CD4-positive, alpha-beta T cell treated with Interleukin-12 subunit alpha and Interleukin-12 subunit beta, for 1 hour (primary cell): Measurements from ENCODE around the gene NOP53.
"Not testable (repeated sequence)": the region's sequence is repeated elsewhere in the genome, so short reads cannot be mapped to it uniquely, and the experiment has no call there.

Experiments
- DNase-seq: peaks from one replicate; pipeline ENCODE4 v3.0.0-alpha.2; 2020

NOP53 gene

DNA sequence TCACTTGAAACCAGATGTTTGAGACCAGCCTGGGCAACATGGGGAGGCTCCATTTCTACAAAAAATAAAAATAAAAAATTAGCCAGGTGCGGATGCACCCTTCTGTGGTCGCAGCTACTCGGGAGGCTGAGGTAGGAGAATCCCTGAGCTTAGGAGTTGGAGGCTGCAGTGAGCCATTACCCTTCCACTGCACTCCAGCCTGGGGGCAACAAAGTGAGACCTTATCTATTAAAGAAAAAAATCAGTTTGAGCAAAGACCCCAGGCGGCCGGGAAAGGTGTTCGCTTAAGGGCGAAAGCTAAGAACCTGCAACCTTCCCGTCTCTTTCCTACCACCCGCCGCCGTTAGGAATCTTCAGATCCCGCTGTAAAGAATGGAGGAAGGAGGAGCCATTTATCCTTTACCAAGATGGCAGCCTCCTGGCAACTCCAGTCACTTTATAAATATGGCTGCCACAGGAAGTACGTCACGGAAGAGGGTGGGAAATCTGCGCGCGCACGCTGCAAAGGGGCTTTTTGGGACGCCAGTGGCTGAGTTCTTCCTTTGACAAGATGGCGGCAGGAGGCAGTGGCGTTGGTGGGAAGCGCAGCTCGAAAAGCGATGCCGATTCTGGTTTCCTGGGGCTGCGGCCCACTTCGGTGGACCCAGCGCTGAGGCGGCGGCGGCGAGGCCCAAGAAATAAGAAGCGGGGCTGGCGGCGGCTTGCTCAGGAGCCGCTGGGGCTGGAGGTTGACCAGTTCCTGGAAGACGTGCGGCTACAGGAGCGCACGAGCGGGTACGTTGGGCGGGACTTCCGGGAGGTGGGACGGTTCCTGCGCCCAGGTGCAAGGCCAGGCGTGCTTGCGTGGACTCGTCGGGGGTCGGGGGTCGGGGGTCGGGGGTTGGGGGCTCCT is at the start of gene NOP53:
Gene NOP53, plus strand, starts transcription at position 537 of the 892 bp plus-strand sequence. Its CDS starts 14 bp downstream, at position 551.
- peak; percentile 98 for DNase-seq

DNA sequence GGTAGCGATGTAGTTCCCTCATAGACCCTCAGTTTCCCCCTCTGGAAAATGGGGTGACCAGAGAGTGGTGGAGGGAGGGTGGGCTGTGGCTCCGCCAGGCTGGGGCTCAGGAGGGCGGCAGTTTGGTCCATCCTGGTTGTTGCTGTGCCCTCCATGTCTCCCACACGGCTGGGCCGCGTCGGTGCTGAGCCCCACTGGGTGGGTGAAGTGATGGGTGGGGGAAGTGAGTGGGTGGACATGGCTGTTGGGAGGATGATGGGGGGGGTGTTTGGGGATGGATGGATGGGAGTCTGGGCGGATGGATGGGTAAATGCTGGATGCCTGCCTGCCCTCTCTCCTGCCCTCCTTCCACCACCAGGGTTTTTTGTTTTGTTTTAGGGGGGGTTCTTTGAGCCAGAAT is 48.7 kb upstream of the NOP53 start:
- DNase-seq = no peak

DNA sequence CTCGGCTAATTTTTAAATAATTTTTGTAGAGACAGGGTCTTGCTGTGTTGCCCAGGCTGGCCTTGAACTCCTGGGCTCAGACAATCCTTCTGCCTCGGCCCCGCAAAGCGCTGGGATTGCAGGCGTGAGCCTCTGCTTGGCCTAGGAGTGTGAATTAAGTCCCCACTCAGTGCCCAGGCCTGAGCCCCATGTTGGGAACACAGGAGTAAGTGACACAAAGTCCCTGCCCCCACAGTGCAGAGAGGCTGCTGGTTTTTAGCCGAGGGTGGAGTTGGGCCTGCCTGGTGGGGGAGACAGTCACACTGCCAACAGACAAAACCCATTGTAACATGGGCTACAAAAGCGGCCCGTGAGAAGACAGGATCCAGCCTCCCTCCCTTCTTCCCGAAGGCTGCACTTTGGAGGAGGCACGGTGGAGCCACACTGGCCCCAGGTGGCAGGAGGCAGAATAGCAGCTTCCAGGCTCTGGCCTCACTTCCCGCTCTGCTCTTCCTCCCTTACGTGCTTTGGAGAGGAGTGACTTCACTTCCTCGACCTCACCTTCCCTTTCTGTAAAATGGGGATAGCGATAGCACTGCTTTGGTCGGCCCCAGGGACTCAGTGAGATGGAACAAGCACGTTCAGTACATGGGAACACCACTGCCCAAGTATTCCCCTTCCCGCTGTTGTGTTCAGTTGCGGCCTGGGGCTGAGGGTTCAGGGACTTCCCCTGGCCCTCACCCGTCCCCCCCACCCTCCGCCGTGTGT is 47.3 kb upstream of the NOP53 start:
- DNase-seq = peak; percentile 60

DNA sequence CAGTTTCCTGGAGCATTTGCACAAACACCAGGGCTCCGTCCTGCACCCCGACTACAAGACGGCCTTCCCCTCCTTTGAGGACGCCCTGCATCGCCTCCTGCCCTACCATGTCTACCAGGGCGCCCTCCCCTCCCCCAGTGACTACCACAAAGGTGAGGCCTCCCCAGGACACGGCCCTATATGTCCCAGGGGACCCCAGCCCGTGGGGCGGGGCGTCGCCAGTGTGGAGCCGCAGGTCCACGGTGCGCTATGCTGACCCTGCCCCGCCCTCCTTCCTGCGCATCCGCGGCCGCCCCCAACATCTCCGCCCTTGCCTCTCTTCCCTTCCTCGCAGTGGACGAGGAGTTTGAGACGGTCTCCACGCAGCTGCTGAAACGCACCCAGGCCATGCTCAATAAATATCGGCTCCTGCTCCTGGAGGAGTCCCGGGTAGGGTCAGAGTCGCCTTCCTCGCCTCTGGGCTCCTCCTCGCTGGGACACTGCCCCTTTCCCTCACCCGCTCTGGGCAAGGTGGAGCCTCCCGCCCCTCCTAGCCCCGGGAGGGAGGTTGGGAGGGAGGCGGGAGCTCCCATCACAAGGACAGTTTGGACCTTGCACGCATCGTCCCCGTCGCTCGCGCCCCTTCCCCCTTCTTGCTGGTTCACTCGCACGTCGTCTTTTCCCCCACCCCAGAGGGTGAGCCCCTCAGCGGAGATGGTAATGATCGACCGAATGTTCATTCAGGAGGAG is 46.6 kb upstream of the NOP53 start:
- no peak for DNase-seq

DNA sequence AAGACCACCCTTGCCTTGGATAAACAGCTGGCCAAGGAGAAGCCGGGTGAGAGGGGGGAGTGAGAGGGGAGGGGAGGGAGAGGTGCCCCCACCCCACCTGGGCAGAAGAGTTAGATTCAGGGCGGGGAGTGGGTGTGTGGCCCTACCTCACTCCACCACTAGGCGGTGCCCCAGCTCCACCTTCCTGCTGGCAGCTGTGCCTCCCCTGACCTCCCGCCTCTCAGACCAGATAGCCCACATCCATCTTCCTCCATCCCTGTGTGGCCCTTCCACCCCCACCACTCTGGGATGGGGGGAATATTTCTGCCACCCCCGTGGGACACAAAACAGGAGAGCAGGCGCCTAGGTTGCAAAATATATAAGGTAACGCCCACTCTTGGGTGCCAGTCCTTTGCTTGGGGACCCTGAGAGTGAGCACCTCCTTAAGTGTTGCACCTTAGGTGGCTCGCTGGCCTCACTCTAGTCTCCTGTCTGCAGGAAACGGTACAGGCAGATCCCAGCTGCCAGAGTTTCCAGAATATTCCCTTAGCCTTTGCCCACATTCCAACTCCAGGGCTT is 45.9 kb upstream of the NOP53 start:
- DNase-seq = peak; percentile 52

DNA sequence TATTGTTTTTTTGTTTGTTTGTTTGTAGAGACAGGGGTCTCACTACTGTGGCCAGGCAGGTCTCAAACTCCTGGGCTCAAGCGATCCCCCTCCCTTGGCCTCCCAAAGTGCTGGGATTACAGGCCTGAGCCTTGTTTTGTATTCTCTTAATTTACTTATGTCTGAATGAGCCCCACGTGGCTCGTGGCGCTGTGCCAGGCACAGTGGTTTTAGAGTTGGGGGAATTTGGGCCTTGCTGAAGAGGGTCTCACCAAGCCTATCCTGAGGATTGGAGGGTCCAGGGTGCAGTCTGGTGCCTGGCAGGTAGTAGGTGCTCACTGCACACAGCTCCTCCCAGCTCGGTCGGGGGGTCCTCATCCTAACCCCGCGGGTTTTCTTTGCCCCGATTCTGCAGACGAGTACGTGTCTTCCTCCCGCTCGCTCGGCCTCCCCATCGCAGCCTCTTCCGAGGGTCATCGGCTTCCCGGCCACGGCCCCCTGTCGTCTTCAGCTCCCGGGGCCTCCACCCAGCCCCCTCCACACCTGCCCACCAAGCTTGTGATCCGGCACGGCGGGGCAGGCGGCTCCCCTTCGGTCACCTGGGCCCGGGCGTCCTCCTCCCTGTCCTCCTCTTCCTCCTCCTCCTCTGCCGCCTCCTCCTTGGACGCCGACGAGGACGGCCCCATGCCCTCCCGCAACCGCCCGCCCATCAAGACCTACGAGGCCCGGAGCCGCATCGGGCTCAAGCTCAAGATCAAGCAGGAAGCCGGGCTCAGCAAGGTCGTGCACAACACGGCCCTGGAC is 44.2 kb upstream of the NOP53 start:
- DNase-seq = no peak

DNA sequence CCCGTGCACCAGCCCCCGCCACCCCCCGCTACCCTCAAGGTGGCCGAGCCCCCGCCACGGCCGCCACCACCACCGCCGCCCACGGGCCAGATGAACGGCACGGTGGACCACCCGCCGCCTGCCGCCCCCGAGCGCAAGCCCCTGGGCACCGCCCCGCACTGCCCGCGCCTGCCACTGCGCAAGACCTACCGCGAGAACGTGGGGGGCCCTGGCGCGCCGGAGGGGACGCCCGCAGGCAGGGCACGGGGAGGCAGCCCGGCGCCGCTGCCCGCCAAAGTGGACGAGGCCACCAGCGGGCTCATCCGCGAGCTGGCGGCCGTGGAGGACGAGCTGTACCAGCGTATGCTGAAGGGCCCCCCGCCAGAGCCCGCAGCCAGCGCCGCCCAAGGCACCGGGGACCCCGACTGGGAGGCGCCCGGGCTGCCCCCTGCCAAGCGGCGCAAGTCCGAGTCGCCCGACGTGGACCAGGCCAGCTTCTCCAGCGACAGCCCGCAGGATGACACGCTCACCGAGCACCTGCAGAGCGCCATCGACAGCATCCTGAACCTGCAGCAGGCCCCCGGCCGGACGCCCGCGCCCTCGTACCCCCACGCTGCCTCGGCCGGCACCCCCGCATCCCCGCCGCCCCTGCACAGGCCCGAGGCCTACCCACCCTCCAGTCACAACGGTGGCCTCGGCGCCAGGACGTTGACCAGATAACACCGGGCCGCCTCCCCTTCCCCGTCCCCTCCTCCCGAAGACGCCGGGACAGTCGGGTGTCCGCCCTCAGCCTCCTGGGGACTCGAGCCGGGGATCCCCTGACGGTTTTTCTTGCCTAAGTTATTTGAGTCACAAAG is 43.4 kb upstream of the NOP53 start:
- DNase-seq = no peak

DNA sequence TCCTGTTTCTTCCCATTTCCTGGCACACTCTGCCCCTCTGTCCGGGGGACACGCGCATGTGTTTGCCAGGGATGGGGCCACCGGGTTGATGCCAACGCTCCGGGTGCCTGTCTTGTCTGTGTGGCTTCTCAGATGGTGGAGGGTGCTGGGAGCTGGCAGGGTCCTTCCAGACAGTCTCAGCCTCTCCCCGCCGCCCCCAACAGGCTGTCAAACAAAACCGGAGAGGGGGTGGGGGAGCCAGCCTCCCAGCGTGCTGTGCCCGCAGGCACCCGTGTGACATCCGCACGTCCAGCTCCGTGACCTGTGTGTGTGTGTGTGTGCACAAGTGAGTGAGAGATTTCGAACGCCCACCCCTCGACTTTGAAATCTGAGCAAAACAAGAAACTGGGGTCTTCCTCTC is 42.7 kb upstream of the NOP53 start:
- no peak for DNase-seq

DNA sequence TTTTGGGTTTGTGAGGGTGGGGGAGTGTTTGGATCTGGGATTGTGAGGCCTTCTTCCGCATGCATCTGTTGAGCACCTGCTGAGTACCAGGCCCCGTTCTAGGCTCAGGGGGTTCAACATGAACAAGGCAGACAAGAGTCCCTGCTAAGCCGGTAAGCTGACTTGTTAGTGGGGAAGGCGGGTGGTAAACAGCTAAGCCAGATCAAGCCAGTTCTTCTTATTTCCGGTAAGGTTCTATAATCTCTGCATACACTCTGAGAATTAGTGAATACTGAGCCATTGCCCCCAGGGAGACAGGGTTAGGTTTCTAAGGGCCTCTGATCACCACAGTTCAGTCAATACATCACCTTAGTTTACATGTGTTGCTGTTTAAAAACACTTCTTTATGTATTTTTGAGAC is 42.0 kb upstream of the NOP53 start:
- no peak for DNase-seq

DNA sequence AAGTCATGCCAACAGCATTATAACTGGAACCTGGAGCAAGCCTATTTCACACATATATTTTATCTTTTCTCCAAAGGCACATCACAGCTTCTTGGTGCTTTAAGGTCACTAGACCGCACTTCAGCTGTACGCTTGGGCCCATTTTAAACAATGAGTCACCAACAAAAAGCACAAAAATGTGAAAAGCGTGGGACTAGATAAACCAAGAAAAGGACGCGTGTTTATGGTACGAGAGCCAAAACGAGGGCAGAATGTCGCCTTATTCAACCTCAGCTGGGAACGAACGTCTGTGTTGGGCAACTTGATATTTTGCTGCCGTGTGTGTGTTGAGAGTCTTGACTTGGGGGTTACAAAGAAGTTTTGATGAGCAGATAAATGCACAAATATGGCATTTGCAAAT is 41.3 kb upstream of the NOP53 start:
- DNase-seq = no peak

DNA sequence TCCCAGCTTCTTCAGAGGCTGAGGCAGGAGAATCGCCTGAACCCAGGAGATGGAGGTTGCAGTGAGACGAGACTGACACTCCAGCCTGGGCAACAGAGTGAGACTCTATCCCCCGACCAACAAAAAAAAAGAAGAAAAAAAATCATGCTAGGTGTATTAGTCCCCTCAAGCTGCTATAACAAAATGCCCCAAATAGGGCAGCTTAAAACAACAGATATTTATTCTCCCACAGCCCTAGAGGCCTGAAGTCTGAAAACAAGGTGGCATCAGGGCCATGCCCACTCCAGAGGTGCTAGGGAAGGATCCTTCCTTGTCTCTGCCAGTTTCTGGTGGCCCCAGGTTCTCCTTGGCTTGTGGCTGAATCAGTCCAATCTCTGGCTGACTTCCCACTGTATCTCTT is 40.7 kb upstream of the NOP53 start:
- no peak for DNase-seq

DNA sequence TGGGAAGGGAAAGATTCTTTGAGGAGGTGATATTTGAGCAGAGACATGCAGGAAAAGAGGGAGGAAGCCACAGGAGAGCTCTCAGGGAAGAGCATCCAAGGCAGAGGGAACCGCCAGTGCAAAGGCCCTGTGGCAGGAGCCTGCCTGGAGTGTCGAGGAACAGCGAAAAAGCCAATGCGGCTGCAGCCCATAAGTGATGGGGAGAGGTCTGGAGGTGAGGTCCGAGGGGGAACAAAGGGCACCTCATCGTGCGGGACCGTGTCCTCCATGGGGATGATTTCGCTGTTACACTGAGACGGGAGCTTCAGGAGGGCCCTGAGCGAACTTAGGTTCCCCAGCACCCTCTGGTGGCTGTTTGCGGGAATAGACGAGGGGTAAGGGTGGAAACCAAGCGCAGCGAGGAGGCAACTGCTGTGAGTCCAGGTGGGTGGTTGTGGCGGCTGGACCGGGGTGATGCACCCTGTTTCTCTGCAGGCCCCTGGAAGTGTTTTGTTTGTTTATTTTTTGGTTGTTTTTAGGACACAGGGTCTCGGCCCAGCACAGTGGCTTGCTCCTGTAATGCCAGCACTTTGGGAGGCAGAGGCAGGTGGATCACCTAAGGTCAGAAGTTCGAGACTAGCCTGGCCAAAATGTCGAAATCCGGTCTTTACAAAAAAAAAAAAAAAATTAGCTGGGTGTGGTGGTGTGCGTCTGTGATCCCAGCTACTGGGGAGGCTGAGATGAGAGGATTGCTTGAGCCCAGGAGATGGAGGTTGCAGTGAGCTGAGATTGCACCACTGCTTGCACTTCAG is 38.0 kb upstream of the NOP53 start:
- peak; percentile 75 for DNase-seq

DNA sequence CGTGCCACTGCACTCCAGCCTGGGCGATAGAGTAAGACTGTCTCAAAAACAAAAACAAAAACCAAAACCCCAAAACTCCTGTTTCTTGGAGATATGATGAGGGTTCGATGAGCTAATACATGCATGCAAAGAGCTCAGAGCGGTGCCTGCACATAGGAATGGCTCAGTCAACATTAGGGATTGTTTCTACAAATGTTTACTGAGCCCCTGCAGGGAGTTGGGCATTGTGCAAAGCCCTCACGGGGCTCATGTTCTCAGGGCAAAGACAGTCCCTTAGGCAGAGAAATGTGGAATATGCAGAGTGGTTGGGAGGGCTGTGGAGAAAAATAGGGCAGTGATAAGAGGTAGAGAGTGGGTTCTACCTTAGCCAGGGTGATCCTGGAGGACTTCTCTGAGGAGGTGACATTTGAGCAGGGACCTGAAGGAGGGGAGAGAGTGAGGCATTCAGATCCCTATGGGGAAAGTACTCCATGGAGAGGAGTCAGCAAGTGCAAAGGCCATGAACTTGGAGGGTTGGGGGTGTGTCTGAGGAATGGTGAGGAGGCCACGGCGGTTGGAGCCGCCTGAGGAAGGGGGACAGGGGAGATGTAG is 33.6 kb upstream of the NOP53 start:
- no peak for DNase-seq

DNA sequence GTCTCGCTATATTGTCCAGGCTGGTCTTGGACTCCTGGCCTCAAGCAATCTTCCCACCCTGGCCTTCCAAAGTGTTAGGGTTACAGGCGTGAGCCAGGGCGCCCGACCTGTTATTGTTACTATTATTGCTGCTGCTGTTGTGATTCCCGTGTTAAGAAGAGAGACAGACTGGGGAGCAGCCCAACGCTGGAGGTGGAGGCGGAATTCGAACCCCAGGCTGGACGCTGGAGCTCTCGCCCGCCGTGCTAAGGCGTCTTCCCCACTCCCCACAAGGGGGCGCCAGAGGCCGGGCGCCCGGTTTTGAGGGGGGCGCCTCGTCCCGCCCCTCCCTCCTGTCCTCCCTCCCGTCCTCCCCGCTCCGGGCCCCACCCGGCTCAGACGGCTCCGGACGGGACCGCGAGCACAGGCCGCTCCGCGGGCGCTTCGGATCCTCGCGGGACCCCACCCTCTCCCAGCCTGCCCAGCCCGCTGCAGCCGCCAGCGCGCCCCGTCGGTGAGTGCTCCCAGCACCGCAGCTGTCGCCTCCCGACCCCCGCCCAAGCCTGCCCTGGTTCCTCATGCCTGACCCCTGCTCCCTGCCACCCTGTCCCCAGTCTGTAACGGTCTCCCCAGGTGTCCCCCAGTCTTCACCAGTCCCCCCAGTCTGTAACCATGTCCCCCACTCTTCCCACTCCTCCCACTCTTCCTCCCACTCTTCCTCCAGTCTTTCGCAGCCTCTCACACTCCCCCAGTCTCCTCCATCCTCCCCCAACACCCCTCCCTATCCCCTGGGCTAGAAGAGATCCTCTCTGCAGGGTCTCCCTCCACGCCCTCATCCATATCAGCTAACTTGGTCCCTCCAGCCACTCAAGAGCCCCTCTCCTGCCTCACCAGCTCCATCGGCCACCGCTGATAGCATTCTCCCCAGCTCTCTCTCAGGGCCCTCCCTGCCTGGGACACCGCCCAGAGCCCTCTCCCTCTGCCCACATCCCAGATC is 32.0 kb upstream of the NOP53 start, which contains the start of gene EHD2:
Gene EHD2, plus strand, starts transcription at position 377 of the 976 bp plus-strand sequence. CDS start 3,191 bp downstream, outside the sequence.
- peak; percentile 37 for DNase-seq

DNA sequence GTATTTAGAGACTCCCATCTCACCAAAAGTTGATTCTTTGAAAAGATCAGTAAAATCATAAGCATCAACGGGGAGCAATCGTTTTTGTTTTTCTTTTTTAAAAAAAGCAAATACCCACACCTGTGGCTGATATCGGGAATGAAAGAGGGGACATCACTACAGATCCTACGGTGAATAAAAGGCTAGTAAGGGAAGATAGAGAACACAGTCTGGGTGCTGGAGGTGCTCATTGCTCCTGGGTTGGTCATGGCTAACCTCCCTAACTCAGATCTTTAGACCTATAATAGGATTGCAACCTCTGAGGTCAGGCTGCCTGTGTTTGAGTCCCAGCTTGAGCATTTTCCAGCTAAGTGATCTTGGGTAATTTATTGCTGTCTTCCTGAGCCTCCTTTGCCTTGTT is 31.0 kb upstream of the NOP53 start:
- no peak for DNase-seq

DNA sequence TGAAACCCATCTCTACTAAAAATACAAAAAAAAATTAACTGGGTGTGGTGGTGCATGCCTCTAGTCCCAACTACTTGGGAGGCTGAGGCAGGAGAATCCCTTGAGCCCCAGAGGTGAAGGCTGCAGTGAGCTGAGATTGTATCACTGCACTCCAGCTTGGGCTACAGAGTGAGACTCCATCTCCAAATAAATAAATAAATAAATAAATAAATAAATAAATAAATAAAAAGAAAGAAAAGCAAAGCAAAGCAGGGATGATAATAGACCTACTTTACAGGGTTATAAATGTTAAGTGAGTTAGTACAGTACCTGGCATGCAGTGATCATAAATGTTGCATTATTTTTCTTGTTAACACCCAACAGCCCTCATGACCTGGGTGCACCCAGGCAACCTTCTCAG is 30.5 kb upstream of the NOP53 start:
- DNase-seq = not testable (repeated sequence)

DNA sequence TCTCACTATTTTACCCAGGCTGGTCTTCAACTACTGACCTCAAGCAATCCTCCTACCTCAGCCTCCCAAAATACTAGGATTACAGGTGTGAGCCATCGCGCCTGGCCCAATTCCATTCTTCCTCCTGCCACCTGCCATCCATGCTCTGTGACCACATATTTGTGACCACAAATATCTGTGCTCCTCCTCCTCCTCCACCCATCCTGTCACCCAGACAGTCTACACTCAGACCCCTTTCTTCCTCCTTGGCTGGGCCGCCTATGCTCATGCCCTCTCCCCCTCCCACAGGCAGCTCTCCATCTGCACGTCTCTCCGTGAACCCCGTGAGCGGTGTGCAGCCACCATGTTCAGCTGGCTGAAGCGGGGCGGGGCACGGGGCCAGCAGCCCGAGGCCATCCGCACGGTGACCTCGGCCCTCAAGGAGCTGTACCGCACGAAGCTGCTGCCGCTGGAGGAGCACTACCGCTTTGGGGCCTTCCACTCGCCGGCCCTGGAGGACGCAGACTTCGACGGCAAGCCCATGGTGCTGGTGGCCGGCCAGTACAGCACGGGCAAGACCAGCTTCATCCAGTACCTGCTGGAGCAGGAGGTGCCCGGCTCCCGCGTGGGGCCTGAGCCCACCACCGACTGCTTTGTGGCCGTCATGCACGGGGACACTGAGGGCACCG is 28.9 kb upstream of the NOP53 start:
- no peak for DNase-seq

DNA sequence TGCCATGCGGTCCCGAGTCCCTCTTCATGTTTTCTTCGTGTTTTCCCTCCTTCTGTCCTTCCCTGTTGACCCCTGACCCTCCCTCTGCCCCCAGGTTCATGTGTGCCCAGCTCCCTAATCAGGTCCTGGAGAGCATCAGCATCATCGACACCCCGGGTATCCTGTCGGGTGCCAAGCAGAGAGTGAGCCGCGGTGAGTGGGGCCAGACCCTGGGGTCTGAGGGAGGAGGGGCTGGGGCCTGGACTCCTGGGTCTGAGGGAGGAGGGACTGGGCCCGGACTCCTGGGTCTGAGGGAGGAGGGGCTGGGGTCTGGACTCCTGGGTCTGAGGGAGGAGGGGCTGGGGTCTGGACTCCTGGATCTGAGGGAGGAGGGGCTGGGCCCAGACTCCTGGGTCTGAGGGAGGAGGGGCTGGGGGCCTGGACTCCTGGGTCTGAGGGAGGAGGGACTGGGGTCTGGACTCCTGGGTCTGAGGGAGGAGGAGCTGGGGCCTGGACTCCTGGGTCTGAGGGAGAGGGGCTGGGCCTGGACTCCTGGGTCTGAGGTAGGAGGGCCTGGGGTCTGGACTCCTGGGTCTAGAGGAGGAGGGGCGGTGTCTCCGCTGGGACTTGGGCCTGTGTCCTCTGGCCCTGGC is 26.8 kb upstream of the NOP53 start:
- DNase-seq = not testable (repeated sequence)
